Upper lobe of left lung (tissue), 6 donors: ENCODE measurements around the gene PTF1A. TPM values are rescaled to one million over a fixed set of nuclear protein-coding genes. Genes with fewer than 3 reads are reported as not detected.

Source experiments
- ATAC-seq, 2 donors: fragments of 200-7000 bp; cut with Tn5 transposase; one replicate each; pipeline ENCODE4 v1.9.1; 2022; ENCODE audit warnings: mild to moderate bottlenecking in 2 of 2, moderate library complexity in 2 of 2; ENCODE audit not compliant: low FRiP score in 2 of 2
- DNase-seq, 2 donors: peaks; one replicate each; pipeline ENCODE4 v3.0.0-alpha.2; 2019 to 2020
- H3K27ac ChIP-seq, 4 donors: fragments of 200-600 bp; sonication (generic); one replicate each; pipeline ENCODE4 v1.5.1; 2016 to 2019
- H3K27me3 ChIP-seq, 4 donors: fragments of 200-600 bp; sonication (generic); one replicate each; pipeline ENCODE4 v1.5.1; 2017 to 2019
- H3K36me3 ChIP-seq, 4 donors: fragments of 200-600 bp; sonication (generic); one replicate each; pipeline ENCODE4 v1.5.1; 2016 to 2019
- H3K4me1 ChIP-seq, 4 donors: fragments of 200-600 bp; sonication (generic); one replicate each; pipeline ENCODE4 v1.5.1; 2018 to 2019
- H3K4me3 ChIP-seq, 4 donors: fragments of 200-600 bp; sonication (generic); one replicate each; pipeline ENCODE4 v1.5.1; 2017 to 2019; ENCODE audit warnings: mild to moderate bottlenecking in 2 of 4, moderate library complexity in 1 of 4
- H3K9me3 ChIP-seq, 4 donors: fragments of 200-600 bp; sonication (generic); one replicate each; pipeline ENCODE4 v1.5.1; 2018 to 2019
- EP300 ChIP-seq, 4 donors: sonication (generic); formaldehyde crosslinking; IDR thresholded peaks; one replicate each; pipeline ENCODE4 v1.5.1; 2017; ENCODE audit warnings: antibody characterized with exemption in 4 of 4, control low read depth in 2 of 4
- POLR2A ChIP-seq, 4 donors: fragments of 450-650 bp; IDR thresholded peaks; one replicate each; pipeline ENCODE4 v1.5.1; 2016 to 2017; ENCODE audit warnings: antibody characterized with exemption in 4 of 4, mild to moderate bottlenecking in 2 of 4
- POLR2AphosphoS5 ChIP-seq, 2 donors: sonication (generic); formaldehyde crosslinking; IDR thresholded peaks; one replicate each; pipeline ENCODE4 v1.5.1; 2017; ENCODE audit warnings: antibody characterized with exemption in 2 of 2
- WGBS, 2 donors: methylation state at CpG; one replicate each; pipeline ENCODE4 v1.1.5; 2017 to 2018; 5-methylcytosine and 5-hydroxymethylcytosine counted together
- total RNA-seq, 6 donors: library from RNA; depleted of rRNA in 4 of 6; stranded (reverse); fragments of >200 nt in 4 of 6; gene quantifications; one replicate each; pipeline versions ENCODE4 v1.1.0 to v1.2.1, GENCODE V29; 2016 to 2021
- TF ChIP-seq, protein P1 (sequence below), 6 experiments: fragments of 450-650 bp in 4 of 6; fragments of 200-600 bp in 2 of 6; sonication (generic) in 2 of 6; IDR thresholded peaks; one replicate each; pipeline ENCODE4 v1.5.1; 2016 to 2019; ENCODE audit warnings: antibody characterized with exemption in 6 of 6
- donor health status: DM: no; HTN: no; CAD: no; lungs with moderate emphysema.
- donor health status: DM: no; HTN: yes; CAD: no; lungs with severe emphysema.

PTF1A gene
- total RNA-seq, 6 donors from 2014 or later, result not detected

DNA sequence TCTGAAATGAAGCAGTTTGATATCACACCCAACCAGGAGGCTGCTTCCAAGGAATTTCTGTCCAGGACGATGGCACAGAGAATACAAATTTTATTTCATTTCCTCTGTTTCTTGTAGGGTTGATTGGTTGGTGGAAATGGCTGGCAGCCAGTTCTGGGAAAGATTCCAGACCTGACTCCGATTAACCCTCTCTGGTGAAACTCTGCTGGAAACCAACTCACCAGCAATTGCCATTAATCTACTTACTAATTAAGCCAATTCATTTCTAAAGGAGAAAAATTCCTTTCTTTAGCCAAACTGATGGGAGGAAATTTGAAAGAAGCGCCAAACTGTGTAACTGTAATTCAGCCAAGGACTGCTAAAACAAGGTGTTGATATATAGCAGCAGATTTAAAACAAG, 10.7 kb downstream of the PTF1A start:
- peaks cover 0 to 13% (median 4%) of the 10 kb centered on the region in 4 donors for H3K27me3 ChIP-seq
- H3K36me3 ChIP-seq, result no peaks in the 10 kb centered on the region
- H3K4me1 ChIP-seq, result peaks cover 0 to 9% (median 0%) of the 10 kb centered on the region in 4 donors
- no peak overlapping the region for H3K27ac ChIP-seq
- ATAC-seq (no peak), DNase-seq (no peak)
- no peak overlapping the region for H3K4me3 ChIP-seq
- TF ChIP-seq, protein P1, sequence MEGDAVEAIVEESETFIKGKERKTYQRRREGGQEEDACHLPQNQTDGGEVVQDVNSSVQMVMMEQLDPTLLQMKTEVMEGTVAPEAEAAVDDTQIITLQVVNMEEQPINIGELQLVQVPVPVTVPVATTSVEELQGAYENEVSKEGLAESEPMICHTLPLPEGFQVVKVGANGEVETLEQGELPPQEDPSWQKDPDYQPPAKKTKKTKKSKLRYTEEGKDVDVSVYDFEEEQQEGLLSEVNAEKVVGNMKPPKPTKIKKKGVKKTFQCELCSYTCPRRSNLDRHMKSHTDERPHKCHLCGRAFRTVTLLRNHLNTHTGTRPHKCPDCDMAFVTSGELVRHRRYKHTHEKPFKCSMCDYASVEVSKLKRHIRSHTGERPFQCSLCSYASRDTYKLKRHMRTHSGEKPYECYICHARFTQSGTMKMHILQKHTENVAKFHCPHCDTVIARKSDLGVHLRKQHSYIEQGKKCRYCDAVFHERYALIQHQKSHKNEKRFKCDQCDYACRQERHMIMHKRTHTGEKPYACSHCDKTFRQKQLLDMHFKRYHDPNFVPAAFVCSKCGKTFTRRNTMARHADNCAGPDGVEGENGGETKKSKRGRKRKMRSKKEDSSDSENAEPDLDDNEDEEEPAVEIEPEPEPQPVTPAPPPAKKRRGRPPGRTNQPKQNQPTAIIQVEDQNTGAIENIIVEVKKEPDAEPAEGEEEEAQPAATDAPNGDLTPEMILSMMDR (IDR thresholded peaks at IDR 0.05), result no peak
- TF ChIP-seq EP300 (IDR thresholded peaks at IDR 0.05) (no peak), POLR2AphosphoS5 (IDR thresholded peaks at IDR 0.05) (no peak), POLR2A (IDR thresholded peaks at IDR 0.05) (no peak)
- 3 to 4% methylated on average over 3 of the region's 3 CpGs for WGBS, 2 donors
- no peaks in the 10 kb centered on the region for H3K9me3 ChIP-seq

DNA sequence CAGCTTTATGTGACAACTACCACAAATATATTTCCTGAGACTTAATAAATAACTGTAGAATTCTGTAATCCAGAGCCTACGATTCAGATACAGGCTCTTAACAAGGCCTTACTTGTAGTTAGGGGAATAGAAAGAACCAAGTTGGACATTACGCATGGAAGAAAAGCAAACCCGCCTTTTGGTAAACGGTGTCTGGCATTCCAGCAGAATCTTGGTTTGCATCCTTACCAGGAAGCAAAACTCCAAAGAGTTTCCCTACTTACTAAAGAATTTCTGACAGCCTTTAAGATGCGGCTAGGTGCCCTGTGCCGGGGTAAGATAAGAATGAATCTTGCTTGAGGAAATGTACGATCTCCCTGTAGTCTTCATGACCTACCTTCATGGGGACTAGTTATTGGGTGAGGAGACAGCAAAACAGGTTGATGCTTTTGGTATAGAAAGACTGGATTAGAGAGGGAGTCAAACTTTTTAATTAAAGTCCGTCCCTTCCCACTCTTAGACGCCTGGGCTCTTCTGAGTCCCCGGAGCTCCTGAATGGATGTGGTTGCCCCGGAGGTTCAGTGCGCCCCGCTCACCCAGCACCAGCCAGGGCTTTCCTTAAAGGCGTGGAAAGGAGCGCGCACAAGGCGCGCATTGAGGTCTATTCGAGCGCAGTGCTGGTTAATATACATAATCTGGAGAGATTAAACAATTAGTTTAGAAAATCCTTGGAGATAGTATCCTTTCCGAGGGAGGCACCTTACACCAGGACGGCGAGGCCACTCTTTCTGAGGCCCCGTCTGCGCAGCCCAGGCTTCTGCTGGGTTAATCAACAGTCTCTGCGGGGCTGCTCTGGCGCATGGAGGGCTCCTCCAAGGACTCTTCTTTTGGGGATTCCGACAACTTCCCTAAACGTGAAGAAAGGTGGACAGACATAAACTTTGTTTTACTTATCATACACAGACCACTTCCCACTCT, 11.5 kb downstream of the PTF1A start:
- 15 to 29% methylated on average over 25 to 29 of the region's 29 CpGs for whole genome bisulfite sequencing, 2 donors
- peaks cover 0 to 13% (median 4%) of the 10 kb centered on the region in 4 donors for H3K27me3 ChIP-seq
- ATAC-seq (no peak), DNase-seq (peak in 1 of 2 donors; percentile 43)
- TF ChIP-seq, protein P1 (IDR thresholded peaks at IDR 0.05), result no peak
- no peak for TF ChIP-seq POLR2A (IDR thresholded peaks at IDR 0.05)
- no peaks in the 10 kb centered on the region for H3K36me3 ChIP-seq
- no peak overlapping the region for H3K27ac ChIP-seq
- no peaks in the 10 kb centered on the region for H3K9me3 ChIP-seq
- H3K4me3 ChIP-seq, result no peak overlapping the region
- H3K4me1 ChIP-seq, result peaks cover 0 to 9% (median 0%) of the 10 kb centered on the region in 4 donors

DNA sequence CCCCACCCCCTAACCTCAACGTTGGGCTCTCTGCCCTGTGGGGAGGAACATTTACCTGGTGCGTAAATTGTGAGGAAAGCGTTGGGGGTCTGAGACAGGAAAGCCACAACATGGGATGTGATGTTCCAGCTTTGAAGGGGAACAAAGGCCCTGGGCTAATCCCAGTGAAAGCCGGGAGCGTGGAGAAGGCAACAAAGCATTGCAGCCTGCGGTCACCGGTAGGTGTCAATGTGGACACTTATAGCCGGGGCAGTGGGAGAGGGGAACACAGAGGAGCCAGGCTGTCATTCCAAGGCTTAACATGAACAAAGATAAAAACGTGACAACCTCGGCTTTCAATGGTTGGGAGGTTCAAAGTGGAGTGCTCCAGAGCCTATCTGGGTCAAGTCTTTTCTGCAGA, 12.7 kb downstream of the PTF1A start:
- Histone ChIP-seq H3K27ac (no peak overlapping the region), H3K27me3 (peaks cover 0 to 8% (median 2%) of the 10 kb centered on the region in 4 donors), H3K4me1 (no peaks in the 10 kb centered on the region), H3K9me3 (no peaks in the 10 kb centered on the region), H3K4me3 (no peak overlapping the region), H3K36me3 (no peaks in the 10 kb centered on the region)
- TF ChIP-seq, protein P1 (IDR thresholded peaks at IDR 0.05), result no peak
- TF ChIP-seq EP300 (IDR thresholded peaks at IDR 0.05) (no peak), POLR2A (IDR thresholded peaks at IDR 0.05) (no peak), POLR2AphosphoS5 (IDR thresholded peaks at IDR 0.05) (no peak)
- DNase-seq (no peak), ATAC-seq (no peak)
- WGBS, 2 donors, result 3% methylated on average over 10 of the region's 10 CpGs

DNA sequence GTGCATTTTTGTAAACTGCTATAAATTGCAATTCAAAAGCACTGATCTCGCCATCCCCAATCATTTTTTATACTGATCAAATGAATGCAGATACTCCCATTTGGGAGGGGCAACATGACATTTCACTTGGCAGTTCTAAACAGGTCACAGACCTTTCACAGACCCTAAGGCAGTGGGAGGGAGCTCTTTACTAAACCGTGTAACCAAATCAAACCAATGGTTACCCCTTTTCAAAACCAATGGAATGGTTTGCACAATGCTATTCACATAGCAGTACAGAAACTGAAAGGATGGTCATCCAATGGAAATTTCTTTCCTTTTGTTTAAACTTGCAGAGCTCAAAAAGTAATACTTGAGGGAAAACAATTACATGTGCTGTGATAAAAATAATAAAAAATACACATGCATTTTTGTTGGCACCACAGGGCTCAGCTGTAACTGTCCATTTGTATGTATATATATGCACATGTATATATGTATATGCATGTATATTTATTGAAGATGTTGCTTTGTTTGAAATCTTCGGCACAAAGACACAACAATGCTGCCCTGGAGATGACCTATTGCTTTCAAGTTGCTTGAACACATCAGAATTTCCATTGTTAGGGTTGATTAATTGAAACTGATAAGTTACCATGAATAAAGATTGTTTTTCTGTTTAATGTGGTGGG, 14.0 kb downstream of the PTF1A start:
- H3K27me3 ChIP-seq, result peaks cover 0 to 4% (median 0%) of the 10 kb centered on the region in 4 donors
- no peak for DNase-seq
- H3K4me3 ChIP-seq, result no peak overlapping the region
- 25 to 46% methylated on average over 3 of the region's 3 CpGs for WGBS, 2 donors
- no peak for TF ChIP-seq EP300 (IDR thresholded peaks at IDR 0.05)
- TF ChIP-seq, protein P1 (IDR thresholded peaks at IDR 0.05), result no peak
- no peaks in the 10 kb centered on the region for H3K4me1 ChIP-seq
- H3K9me3 ChIP-seq, result no peaks in the 10 kb centered on the region
- no peak for ATAC-seq
- H3K36me3 ChIP-seq, result no peaks in the 10 kb centered on the region
- no peak overlapping the region for H3K27ac ChIP-seq
